Measurements from ENCODE around the gene SPEF1.

Gene SPEF1

DNA sequence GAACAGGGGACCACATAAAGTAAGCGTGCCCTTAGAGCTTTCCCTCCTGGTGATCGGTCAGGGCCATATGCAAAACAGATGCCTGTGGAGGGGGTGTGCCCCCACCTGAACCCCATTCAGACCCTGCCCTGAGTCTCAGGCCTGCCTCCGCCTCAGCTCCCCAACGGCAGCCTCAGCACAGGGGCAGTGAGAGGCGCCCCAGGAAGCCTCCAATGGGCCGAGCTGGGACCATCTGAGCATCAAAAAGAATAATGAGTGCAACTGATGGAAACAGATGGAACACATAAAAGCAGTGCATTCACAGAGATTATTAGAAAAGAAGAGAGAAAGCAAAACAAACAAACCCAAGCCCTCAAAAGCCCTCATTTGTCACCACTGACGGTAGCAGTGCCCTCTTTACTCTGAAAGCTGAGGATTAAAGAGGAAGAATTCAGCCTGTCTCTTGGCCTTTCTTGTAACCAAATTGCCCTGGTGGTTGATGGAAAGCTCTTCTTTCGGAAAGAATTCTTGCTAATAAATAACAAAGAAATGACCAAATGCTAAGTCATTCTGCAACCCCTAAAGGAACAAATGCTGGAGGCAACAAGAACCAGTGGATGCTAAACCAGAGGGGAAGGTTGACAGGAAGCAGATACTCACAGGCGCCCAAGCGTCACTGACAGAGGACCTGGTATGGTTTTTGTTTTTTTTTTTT, 20.4 kb downstream of the SPEF1 start:
- H3K9me3 ChIP-seq (ENCODE audit: control insufficient read depth, insufficient read depth, low read length) = no peaks in the 10 kb centered on the region
- H3K4me1 ChIP-seq (ENCODE audit: control insufficient read depth, low read length) = peaks cover 8% of the 10 kb centered on the region
- no peak overlapping the region for H3K4me3 ChIP-seq (ENCODE audit: low read length)
- peaks cover 21% of the 10 kb centered on the region for H3K36me3 ChIP-seq (ENCODE audit: control insufficient read depth, low read length)
- H3K9me2 ChIP-seq (replicated peaks; ENCODE audit: control insufficient read depth, low read length) = no peaks in the 10 kb centered on the region
- H3K4me2 ChIP-seq (ENCODE audit: low read length) = no peak overlapping the region
- no peaks in the 10 kb centered on the region for H3K27me3 ChIP-seq (ENCODE audit: control insufficient read depth, low read length)
- peaks cover 34% of the 10 kb centered on the region for H3K79me2 ChIP-seq (ENCODE audit: control insufficient read depth, low read length)
- TF ChIP-seq, protein P1, sequence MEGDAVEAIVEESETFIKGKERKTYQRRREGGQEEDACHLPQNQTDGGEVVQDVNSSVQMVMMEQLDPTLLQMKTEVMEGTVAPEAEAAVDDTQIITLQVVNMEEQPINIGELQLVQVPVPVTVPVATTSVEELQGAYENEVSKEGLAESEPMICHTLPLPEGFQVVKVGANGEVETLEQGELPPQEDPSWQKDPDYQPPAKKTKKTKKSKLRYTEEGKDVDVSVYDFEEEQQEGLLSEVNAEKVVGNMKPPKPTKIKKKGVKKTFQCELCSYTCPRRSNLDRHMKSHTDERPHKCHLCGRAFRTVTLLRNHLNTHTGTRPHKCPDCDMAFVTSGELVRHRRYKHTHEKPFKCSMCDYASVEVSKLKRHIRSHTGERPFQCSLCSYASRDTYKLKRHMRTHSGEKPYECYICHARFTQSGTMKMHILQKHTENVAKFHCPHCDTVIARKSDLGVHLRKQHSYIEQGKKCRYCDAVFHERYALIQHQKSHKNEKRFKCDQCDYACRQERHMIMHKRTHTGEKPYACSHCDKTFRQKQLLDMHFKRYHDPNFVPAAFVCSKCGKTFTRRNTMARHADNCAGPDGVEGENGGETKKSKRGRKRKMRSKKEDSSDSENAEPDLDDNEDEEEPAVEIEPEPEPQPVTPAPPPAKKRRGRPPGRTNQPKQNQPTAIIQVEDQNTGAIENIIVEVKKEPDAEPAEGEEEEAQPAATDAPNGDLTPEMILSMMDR (IDR thresholded peaks at IDR 0.05; ENCODE audit: low read depth, low read length, poor library complexity, severe bottlenecking) = no peak
- TF ChIP-seq EZH2phosphoT487 (IDR thresholded peaks at IDR 0.05; ENCODE audit: borderline replicate concordance, low read length) = no peak
- H3F3A ChIP-seq (ENCODE audit: control insufficient read depth, insufficient read depth) = no peaks in the 10 kb centered on the region
- no peak overlapping the region for H3K27ac ChIP-seq (ENCODE audit: low read depth, low read length)
- H4K20me1 ChIP-seq (ENCODE audit: control insufficient read depth, insufficient read depth, low read depth, low read length) = no peaks in the 10 kb centered on the region

DNA sequence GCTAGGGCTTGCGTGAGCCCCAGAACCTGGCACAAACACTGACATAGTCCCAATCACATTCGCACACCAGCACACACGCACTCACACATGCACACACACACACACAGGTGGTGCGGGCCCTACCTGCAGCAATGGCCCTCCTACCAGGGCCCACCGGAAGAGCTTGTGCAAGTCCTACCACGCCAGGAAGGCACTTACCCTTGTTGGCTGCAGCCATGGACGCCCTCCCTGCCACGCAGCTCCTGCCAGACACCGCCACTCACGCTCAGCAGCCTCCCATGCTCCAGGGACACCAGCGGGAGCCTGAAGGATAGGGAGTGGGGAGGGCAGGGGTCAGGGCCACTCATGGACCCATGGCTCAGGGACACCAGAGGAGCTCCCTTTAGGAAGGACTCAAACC, 21.4 kb downstream of the SPEF1 start:
- H4K20me1 ChIP-seq (ENCODE audit: control insufficient read depth, insufficient read depth, low read depth, low read length) = no peaks in the 10 kb centered on the region
- H3K4me2 ChIP-seq (ENCODE audit: low read length) = no peak overlapping the region
- no peaks in the 10 kb centered on the region for H3F3A ChIP-seq (ENCODE audit: control insufficient read depth, insufficient read depth)
- H3K4me3 ChIP-seq (ENCODE audit: low read length) = no peak overlapping the region
- no peaks in the 10 kb centered on the region for H3K9me3 ChIP-seq (ENCODE audit: control insufficient read depth, insufficient read depth, low read length)
- no peak overlapping the region for H3K27ac ChIP-seq (ENCODE audit: low read depth, low read length)
- peaks cover 25% of the 10 kb centered on the region for H3K79me2 ChIP-seq (ENCODE audit: control insufficient read depth, low read length)
- H3K36me3 ChIP-seq (ENCODE audit: control insufficient read depth, low read length) = peaks cover 19% of the 10 kb centered on the region
- no peaks in the 10 kb centered on the region for H3K9me2 ChIP-seq (replicated peaks; ENCODE audit: control insufficient read depth, low read length)
- no peaks in the 10 kb centered on the region for H3K27me3 ChIP-seq (ENCODE audit: control insufficient read depth, low read length)
- H3K4me1 ChIP-seq (ENCODE audit: control insufficient read depth, low read length) = no peaks in the 10 kb centered on the region
- TF ChIP-seq EZH2phosphoT487 (IDR thresholded peaks at IDR 0.05; ENCODE audit: borderline replicate concordance, low read length) = no peak
- TF ChIP-seq, protein P1 (IDR thresholded peaks at IDR 0.05; ENCODE audit: low read depth, low read length, poor library complexity, severe bottlenecking) = no peak

DNA sequence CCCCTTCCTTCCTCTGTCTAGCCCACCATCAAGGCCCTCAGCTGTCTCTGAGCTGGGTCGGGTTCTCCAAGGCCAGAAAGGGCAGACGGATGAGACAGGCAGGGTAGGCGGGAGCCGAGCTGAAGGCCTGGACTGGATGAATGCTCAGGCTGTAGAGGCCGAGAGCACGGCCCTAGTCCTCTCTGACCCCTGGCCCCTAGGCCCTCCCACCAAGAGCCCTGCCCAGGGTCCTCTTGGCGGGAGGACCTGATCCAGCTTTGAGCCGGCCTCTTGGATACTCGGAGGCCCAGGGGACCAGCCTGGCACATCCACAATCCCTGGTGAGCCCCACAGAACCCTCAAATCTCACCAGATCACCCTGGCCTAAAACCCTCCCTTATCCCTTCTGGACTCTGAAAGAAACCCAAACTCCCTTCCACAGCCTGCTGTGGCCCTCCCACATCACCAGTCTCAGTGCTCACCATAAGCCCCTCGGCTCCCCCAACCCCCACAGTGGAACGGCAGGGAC, 21.9 kb downstream of the SPEF1 start:
- TF ChIP-seq, protein P1 (IDR thresholded peaks at IDR 0.05; ENCODE audit: low read depth, low read length, poor library complexity, severe bottlenecking) = no peak
- no peak for TF ChIP-seq EZH2phosphoT487 (IDR thresholded peaks at IDR 0.05; ENCODE audit: borderline replicate concordance, low read length)
- Histone ChIP-seq H3K79me2 (ENCODE audit: control insufficient read depth, low read length) (peaks cover 20% of the 10 kb centered on the region), H3K9me2 (replicated peaks; ENCODE audit: control insufficient read depth, low read length) (no peaks in the 10 kb centered on the region), H3K27ac (ENCODE audit: low read depth, low read length) (no peak overlapping the region), H3K9me3 (ENCODE audit: control insufficient read depth, insufficient read depth, low read length) (no peaks in the 10 kb centered on the region), H3K27me3 (ENCODE audit: control insufficient read depth, low read length) (no peaks in the 10 kb centered on the region), H3F3A (ENCODE audit: control insufficient read depth, insufficient read depth) (no peaks in the 10 kb centered on the region), H3K36me3 (ENCODE audit: control insufficient read depth, low read length) (peaks cover 19% of the 10 kb centered on the region), H3K4me1 (ENCODE audit: control insufficient read depth, low read length) (no peaks in the 10 kb centered on the region), H3K4me2 (ENCODE audit: low read length) (no peak overlapping the region), H3K4me3 (ENCODE audit: low read length) (no peak overlapping the region), H4K20me1 (ENCODE audit: control insufficient read depth, insufficient read depth, low read depth, low read length) (no peaks in the 10 kb centered on the region)

Data from DOHH2 (cell line).